Activated T-helper 17 cell treated with anti-CD3 and anti-CD28 coated beads, Interleukin-2, amount 50 U/mL, for 72 hours (primary cell): ENCODE data around the gene LFNG. TPM values are rescaled to one million over a fixed set of nuclear protein-coding genes. Genes with fewer than 3 reads are reported as not detected.
A peak's percentile ranks its signal among the peaks of the same experiment; 100 is the strongest.
"Not testable (repeated sequence)": the region's sequence is repeated elsewhere in the genome, so short reads cannot be mapped to it uniquely, and the experiment has no call there.

ENCODE experiments used
- ATAC-seq: fragments of 150-1000 bp; cut with Tn5 transposase; replicated peaks from 2 replicates; pipeline ENCODE4 v1.10.0; 2021; ENCODE audit warnings: mild to moderate bottlenecking, moderate library complexity
- H3K27ac Mint-ChIP-seq: one replicate; pipeline ENCODE4 v1.8.0; 2022; ENCODE audit warnings: mixed read lengths
- H3K27me3 Mint-ChIP-seq: one replicate; pipeline ENCODE4 v1.8.0; 2022; ENCODE audit warnings: mixed read lengths
- H3K36me3 Mint-ChIP-seq: one replicate; pipeline ENCODE4 v1.8.0; 2022; ENCODE audit warnings: low read depth, mild to moderate bottlenecking, mixed read lengths
- H3K4me1 Mint-ChIP-seq: one replicate; pipeline ENCODE4 v1.8.0; 2022; ENCODE audit warnings: mixed read lengths
- H3K4me3 Mint-ChIP-seq: one replicate; pipeline ENCODE4 v1.8.0; 2022; ENCODE audit warnings: mild to moderate bottlenecking, mixed read lengths
- H3K9me3 Mint-ChIP-seq: one replicate; pipeline ENCODE4 v1.8.0; 2022; ENCODE audit warnings: mixed read lengths
- total RNA-seq, 2 donors: library from RNA; stranded (reverse); gene quantifications; one replicate each; pipeline ENCODE4 v1.2.3, GENCODE V29; 2022

Gene LFNG
- total RNA-seq, 2 donors from 2014 or later, result 42.6 to 48.8 TPM

- Mint-ChIP-seq H3K27ac (no peak overlapping the region), H3K9me3 (no peaks in the 10 kb centered on the region)
- no peak for ATAC-seq
Measured at GRCh38 chr7:2544541-2545188, 25.1 kb downstream of the LFNG start.

GRCh38 chr7:2545746-2546425, 26.3 kb downstream of the LFNG start:
- peaks cover 9% of the 10 kb centered on the region for H3K4me1 Mint-ChIP-seq
- H3K36me3 Mint-ChIP-seq, result peaks cover 80% of the 10 kb centered on the region
- no peaks in the 10 kb centered on the region for H3K27me3 Mint-ChIP-seq
- H3K9me3 Mint-ChIP-seq, result no peaks in the 10 kb centered on the region
- H3K27ac Mint-ChIP-seq, result no peak overlapping the region
- ATAC-seq, result no peak
- no peak overlapping the region for H3K4me3 Mint-ChIP-seq

More at GRCh38 chr7:2544541-2545188, 25.1 kb downstream of the LFNG start:
- Mint-ChIP-seq H3K4me3 (no peak overlapping the region), H3K36me3 (peaks cover 68% of the 10 kb centered on the region), H3K4me1 (peaks cover 4% of the 10 kb centered on the region), H3K27me3 (no peaks in the 10 kb centered on the region)

DNA sequence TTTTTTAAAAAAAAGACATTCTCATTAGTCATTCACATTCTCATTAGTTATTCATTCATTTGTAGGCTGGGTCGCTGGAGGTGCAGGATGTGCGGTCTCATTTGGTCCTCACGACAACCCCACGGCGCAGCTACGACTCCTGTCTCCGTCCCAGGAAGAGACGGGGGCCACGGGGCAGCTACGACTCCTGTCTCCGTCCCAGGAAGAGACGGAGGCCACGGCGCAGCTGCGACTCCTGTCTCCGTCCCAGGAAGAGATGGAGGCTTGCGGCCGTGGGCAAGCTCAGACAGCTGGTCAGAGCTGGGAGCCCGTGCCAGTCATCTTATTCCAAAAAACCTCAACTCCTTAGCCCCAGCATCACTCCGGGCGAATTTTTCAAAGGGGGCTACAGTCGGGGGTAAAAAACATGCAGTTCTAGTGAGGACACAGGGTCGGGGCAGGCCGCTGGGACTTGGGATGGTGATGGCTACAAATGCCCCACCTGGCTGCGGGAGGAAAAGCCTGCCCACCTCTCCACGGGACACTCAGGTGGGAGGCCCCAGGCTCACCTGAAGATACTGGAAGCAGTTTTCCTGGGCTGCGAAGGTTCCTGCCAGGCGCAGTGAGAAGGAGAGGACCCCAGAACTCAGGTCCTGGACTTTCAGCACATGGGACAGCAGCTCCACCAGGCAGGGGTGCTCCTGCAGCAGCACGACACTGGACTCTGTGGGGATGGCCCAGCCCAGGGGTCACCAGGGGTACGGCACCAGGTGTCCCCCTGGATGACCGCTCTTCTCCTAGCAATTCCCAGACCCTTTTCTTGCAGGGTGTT, 27.4 kb downstream of the LFNG start:
- H3K27ac Mint-ChIP-seq, result no peak overlapping the region
- peaks cover 9% of the 10 kb centered on the region for H3K4me1 Mint-ChIP-seq
- ATAC-seq, result no peak
- no peaks in the 10 kb centered on the region for H3K27me3 Mint-ChIP-seq
- no peak overlapping the region for H3K4me3 Mint-ChIP-seq
- H3K9me3 Mint-ChIP-seq, result no peaks in the 10 kb centered on the region
- peaks cover 91% of the 10 kb centered on the region for H3K36me3 Mint-ChIP-seq

- Mint-ChIP-seq H3K36me3 (peaks cover 77% of the 10 kb centered on the region), H3K27me3 (no peaks in the 10 kb centered on the region), H3K27ac (no peak overlapping the region), H3K9me3 (no peaks in the 10 kb centered on the region), H3K4me1 (peaks cover 13% of the 10 kb centered on the region), H3K4me3 (no peak overlapping the region)
- no peak for ATAC-seq
Measured at GRCh38 chr7:2551418-2551817, 31.8 kb downstream of the LFNG start.

- Mint-ChIP-seq H3K9me3 (no peaks in the 10 kb centered on the region), H3K36me3 (peaks cover 60% of the 10 kb centered on the region), H3K4me1 (peaks cover 13% of the 10 kb centered on the region), H3K4me3 (peak overlapping the region; percentile 83), H3K27ac (peak overlapping the region; percentile 47), H3K27me3 (no peaks in the 10 kb centered on the region)
- no peak for ATAC-seq
Measured at GRCh38 chr7:2553108-2553507, 33.5 kb downstream of the LFNG start.

DNA sequence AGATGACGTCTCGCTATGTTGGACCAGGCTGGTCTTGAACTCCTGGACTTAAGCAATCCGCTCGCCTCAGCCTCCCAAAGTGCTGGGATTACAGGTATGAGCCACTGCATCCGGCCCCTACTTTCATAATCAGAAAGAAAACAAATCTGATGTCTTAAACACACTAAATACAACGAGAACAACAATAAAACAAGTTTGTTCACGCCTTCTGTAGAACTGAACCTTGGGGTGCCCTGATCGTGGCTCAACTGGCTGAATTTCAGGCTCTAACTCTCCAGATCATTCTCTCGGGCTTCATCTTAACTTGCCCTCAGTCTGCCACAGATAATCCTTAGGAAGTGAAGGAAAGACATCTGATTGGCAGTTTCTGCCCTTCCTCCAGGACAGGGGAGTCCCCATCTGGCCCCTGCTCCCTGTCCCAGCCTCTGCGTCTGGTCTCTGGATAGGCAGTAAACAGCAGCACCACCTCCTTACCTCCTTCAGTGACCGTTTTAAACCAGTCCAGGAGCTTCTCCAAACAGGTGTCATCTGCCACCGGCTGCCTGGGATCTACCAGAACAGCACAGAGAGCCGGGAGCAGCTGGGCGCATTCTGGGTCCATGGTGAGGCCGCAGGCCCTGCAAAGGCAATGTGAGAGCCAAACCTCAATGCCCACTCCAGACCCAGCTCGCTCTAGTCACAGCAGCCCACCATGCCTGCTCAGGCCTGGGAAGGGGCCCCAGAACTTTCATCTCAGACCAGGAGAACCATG, 34.4 kb downstream of the LFNG start:
- Mint-ChIP-seq H3K4me3 (peak overlapping the region; percentile 83), H3K27me3 (no peaks in the 10 kb centered on the region), H3K36me3 (peaks cover 52% of the 10 kb centered on the region), H3K4me1 (peaks cover 13% of the 10 kb centered on the region), H3K27ac (peak overlapping the region; percentile 80), H3K9me3 (no peaks in the 10 kb centered on the region)
- ATAC-seq, result no peak

- no peak for ATAC-seq
- H3K9me3 Mint-ChIP-seq, result no peaks in the 10 kb centered on the region
- peaks cover 9% of the 10 kb centered on the region for H3K4me1 Mint-ChIP-seq
- no peaks in the 10 kb centered on the region for H3K27me3 Mint-ChIP-seq
- peak overlapping the region; percentile 80 for H3K27ac Mint-ChIP-seq
- peaks cover 45% of the 10 kb centered on the region for H3K36me3 Mint-ChIP-seq
- H3K4me3 Mint-ChIP-seq, result peak overlapping the region; percentile 83
Measured at GRCh38 chr7:2554661-2555111, 35.1 kb downstream of the LFNG start.

DNA sequence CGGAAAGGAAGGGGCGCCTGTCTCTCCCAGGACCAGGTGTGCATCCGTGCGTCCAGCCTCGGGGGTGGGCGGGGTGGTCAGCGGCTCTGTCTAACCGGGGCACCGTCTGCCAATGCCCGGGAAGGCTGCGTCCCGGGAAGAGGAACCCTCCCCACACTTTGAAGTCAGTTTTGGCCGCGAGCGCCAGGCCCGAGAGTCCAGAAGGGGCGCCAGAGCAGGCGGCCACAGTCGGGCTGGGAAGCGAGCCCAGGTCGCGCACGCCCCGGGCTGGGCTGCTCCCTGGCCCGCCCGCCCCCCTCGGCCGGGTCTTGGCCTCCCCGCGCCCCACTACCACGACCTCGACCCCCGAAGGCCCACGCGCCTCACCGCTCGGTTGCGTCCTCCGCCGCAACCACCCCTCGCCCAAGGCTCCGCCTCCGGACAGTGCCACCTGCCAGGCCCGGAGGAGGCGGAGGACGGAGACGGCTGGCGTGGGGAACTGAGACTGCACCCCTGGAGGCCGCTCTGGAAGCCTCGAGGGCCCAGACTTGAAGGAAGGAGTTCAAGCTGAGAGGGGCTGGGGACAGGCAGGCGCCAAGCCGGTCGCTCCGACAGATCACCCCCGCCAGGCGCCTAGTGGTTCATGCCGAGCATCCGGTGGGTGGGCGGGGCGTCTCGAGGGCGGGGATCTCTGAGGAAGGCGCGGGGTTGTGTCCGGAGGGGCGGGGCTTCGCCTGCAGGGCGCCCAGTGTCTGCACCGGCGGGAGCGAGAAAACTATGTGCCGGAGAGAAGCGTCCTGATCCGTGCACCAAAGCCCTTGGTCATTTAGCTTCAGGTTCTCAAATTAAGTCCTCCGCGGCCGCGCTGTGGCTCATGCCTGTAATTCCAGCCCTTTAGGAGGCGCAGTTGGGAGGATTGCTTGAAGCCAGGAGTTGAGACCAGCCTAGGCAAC, 35.8 kb downstream of the LFNG start, which contains the start of gene BRAT1:
Gene BRAT1, minus strand, starts transcription at position 404 of the 932 bp plus-strand sequence. CDS start 1,093 bp downstream, outside the sequence.
- peak; percentile 90 for ATAC-seq
- peaks cover 38% of the 10 kb centered on the region for H3K36me3 Mint-ChIP-seq
- H3K4me1 Mint-ChIP-seq, result peaks cover 7% of the 10 kb centered on the region
- no peaks in the 10 kb centered on the region for H3K27me3 Mint-ChIP-seq
- H3K27ac Mint-ChIP-seq, result peak within 1 kb of the TSS; percentile 80
- no peaks in the 10 kb centered on the region for H3K9me3 Mint-ChIP-seq
- H3K4me3 Mint-ChIP-seq, result peak within 1 kb of the TSS; percentile 83

DNA sequence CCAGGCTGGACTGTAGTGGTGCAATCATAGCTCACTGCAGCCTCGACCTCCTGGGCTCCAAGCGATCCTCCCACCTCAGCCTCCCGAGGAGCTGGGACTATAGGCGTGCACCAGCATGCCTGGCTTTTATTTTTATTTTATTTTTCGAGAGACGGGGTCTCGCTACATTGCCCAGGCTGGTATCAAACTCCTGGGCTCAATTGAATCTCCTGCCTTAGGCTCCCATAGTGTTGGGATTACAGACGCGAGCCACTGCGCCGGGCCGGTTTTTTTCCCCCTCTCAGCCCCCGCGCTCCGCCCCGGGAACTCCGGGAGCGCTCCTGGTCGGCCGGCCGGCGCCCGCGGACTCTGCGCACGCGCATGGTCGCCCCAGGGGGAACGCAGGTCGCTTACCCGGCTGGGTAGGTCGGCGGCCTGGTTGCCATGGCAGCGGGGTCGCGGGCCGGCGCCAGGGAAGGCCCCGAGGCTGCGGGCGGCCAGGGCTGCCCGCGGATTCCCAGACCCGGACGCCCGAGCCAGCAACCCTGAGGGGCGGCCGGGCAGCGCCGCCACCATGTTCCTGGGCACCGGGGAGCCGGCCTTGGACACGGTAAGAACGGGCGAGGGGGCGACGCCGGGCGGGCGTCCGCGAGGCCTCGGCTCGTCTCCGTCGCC, 39.2 kb downstream of the LFNG start, which contains the start of gene IQCE:
Gene IQCE, plus strand, starts transcription at position 351 of the 654 bp plus-strand sequence. Its CDS starts 203 bp downstream, at position 554.
- no peaks in the 10 kb centered on the region for H3K9me3 Mint-ChIP-seq
- peaks cover 5% of the 10 kb centered on the region for H3K4me1 Mint-ChIP-seq
- H3K27me3 Mint-ChIP-seq, result no peaks in the 10 kb centered on the region
- H3K4me3 Mint-ChIP-seq, result peak within 1 kb of the TSS; percentile 70
- H3K36me3 Mint-ChIP-seq, result peaks cover 10% of the 10 kb centered on the region
- H3K27ac Mint-ChIP-seq, result peak within 1 kb of the TSS; percentile 17
- ATAC-seq, result peak; percentile 40

- Mint-ChIP-seq H3K27ac (peak overlapping the region; percentile 17), H3K36me3 (peaks cover 4% of the 10 kb centered on the region), H3K4me1 (peaks cover 5% of the 10 kb centered on the region), H3K27me3 (no peaks in the 10 kb centered on the region), H3K4me3 (peak overlapping the region; percentile 68), H3K9me3 (no peaks in the 10 kb centered on the region)
- peak; percentile 21 for ATAC-seq
Measured at GRCh38 chr7:2559283-2559950, 39.8 kb downstream of the LFNG start.

GRCh38 chr7:2563955-2564354, 44.4 kb downstream of the LFNG start:
- not testable (repeated sequence) for ATAC-seq, H3K36me3 Mint-ChIP-seq, H3K27me3 Mint-ChIP-seq, H3K9me3 Mint-ChIP-seq, H3K4me3 Mint-ChIP-seq, H3K27ac Mint-ChIP-seq
- H3K4me1 Mint-ChIP-seq, result peaks cover 11% of the 10 kb centered on the region

DNA sequence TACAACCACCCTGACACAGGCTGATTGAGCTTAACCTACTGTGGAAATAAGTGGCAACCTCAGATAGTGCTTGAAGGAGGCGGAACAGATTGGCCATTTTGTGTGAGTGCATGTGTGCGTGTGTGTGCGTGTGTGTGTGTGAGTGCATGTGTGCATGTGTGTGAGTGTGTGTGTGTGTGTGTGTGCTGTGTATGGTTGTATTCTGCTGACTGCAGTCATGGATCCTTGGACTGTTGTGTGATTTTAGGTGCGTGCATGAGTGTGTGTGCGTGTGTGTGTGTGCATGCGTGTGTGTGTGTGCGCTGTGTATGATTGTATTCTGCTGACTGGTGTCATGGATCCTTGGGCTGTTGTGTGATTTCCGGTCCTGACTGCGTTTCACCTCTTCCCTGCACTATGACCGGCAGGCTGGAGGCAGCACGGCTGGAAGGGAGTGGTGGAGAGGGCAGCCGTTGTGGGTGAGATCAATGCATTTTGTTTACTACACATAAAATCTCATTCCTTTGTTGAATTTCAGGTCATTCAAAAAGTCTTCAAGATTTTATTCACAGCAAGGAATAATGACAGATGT, 45.5 kb downstream of the LFNG start:
- H3K4me1 Mint-ChIP-seq, result peaks cover 11% of the 10 kb centered on the region
- no peaks in the 10 kb centered on the region for H3K27me3 Mint-ChIP-seq
- no peaks in the 10 kb centered on the region for H3K9me3 Mint-ChIP-seq
- no peaks in the 10 kb centered on the region for H3K36me3 Mint-ChIP-seq
- no peak overlapping the region for H3K4me3 Mint-ChIP-seq
- no peak for ATAC-seq
- no peak overlapping the region for H3K27ac Mint-ChIP-seq
